Adipocyte (in vitro differentiated cells): ENCODE measurements around the gene ST7.

Source experiments
- DNase-seq: peaks from one replicate; pipeline ENCODE4 v3.0.0-alpha.2; 2015; ENCODE audit warnings: low read depth
- H3K27me3 ChIP-seq: replicated peaks from 2 replicates; pipeline ENCODE4 v1.7.0; 2013; ENCODE audit warnings: mild to moderate bottlenecking, low read length, moderate library complexity; ENCODE audit not compliant: control insufficient read depth, insufficient read depth
- H3K36me3 ChIP-seq: 2 replicates; pipeline ENCODE4 v1.7.0; 2013; ENCODE audit warnings: low read length, mild to moderate bottlenecking, moderate library complexity; ENCODE audit not compliant: control insufficient read depth, insufficient read depth, severe bottlenecking
- H3K4me1 ChIP-seq: 2 replicates; pipeline ENCODE4 v1.7.0; 2013; ENCODE audit warnings: mild to moderate bottlenecking, low read length, moderate library complexity; ENCODE audit not compliant: control insufficient read depth, insufficient read depth
- H3K4me3 ChIP-seq: 2 replicates; pipeline ENCODE4 v1.7.0; 2013; ENCODE audit warnings: mild to moderate bottlenecking, low read length, moderate library complexity
- H3K9ac ChIP-seq: 2 replicates; pipeline ENCODE4 v1.7.0; 2013; ENCODE audit warnings: mild to moderate bottlenecking, low read length, moderate library complexity
- H3K9me3 ChIP-seq: 2 replicates; pipeline ENCODE4 v1.7.0; 2013; ENCODE audit warnings: mild to moderate bottlenecking, low read length, moderate library complexity; ENCODE audit not compliant: control insufficient read depth

Gene ST7

DNA sequence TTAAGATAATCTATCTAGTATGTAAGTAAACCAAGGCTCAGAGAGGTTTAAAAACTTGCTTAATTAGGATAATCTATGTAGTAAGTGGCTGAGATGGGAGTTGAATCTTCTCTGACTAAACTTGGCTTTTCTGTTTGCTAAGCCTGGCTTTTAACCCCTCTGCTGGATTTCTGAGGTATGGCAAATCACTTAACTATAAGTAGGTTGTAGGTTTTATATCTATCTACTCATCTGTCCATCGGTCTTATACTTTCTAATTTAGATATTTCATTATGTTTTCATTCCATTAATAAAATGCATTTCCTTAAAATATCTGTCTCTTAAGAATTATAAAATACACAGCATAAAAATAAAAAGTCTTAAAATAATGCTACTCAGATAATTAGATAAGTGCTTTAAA is 59.4 kb downstream of the ST7 start:
- Histone ChIP-seq H3K9me3 (no peaks in the 10 kb centered on the region), H3K9ac (no peak overlapping the region), H3K4me1 (peaks cover 17% of the 10 kb centered on the region), H3K4me3 (no peak overlapping the region), H3K27me3 (no peaks in the 10 kb centered on the region), H3K36me3 (no peaks in the 10 kb centered on the region)
- DNase-seq = peak; percentile 44

DNA sequence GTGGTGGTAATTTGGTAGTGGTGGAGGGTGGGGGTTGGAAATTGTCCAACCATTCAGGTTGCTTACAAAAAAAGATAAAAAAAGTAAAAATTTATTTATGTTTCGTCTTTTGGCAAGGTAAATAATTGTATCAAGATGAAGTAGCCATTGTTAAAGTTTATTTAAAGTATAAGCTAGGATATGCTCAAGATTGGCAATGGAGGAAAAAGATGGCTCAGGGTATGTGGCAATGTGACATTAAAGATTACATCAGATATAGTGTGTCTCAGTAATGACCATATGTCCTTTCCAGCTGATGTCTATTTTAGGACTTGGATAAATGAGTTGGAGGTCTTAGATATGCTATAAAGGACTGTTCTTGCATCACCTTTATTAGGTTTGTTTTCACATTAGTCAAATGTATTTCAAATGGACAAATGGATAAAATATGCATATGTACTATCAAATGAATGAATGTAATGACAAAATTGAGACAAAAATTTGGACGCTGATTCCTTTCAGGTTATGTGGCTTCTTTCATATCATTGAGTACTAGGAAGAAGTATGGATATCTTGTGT is 60.9 kb downstream of the ST7 start:
- Histone ChIP-seq H3K9me3 (no peaks in the 10 kb centered on the region), H3K36me3 (no peaks in the 10 kb centered on the region), H3K9ac (peak overlapping the region; percentile 66), H3K4me1 (peaks cover 17% of the 10 kb centered on the region), H3K27me3 (no peaks in the 10 kb centered on the region), H3K4me3 (peak overlapping the region; percentile 73)
- no peak for DNase-seq

DNA sequence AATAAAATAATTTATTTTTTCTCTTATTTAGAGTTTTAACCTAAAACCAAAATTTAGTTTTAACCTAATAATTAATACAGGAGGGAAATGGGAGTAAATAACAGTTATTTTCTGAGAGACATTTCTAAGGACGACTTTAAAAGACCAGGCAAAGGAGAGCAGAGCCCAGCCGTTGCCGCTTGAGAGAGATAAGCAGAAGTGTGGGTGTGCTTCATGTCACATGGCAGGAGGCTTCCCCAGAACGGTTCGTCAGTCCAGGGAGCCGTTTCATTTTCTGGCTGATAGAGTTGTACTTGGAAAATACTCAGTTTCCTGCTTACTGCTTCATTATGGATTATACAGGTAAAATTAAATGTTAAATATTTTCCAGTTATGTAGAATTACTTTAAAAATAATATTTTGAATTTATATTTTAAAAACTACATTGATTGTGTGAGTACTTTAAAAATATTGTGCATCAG is 61.4 kb downstream of the ST7 start:
- H3K4me3 ChIP-seq = peak overlapping the region; percentile 73
- no peak for DNase-seq

DNA sequence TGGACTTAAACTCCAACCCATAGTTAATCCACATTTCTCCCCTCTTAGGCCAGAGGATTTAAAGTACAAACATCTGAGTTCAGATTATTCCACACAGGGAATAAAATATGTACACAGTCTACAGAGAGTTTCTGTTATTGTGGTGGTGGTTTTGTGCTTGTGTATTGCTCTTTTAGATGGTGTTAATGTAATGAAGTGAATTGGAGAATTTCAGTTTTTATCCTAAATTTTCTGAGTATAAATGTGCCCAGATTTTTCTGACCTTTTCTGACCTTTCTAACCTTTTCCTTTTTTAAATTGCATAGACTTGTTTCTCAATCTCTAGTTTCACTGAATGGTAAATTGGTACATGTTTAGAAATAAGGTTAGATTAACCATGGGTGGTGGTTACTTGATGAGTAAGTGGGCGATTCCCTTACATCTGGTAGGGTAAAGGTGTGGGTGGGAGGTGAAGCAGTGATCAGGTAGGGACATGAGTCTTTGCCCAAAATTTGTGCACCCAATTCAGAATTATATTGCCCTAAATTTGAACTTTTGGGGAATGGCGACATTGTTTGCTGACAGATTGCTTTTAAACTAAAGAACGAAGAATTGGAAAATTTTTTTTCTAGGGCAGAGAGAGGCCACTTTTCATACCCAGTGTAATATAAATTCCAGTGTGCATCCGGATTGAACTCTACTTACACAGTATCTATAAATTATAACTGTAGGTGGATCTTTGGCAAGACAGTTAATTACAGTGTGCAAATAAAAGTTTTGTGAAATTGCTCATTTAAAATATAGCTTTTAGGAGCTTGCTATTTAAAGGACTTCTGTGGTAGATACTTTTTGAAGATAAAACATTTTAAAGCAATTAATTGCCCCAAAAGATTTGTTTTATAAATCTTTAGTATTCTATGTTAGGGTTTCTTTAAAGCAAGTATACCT is 62.2 kb downstream of the ST7 start:
- DNase-seq = no peak
- H3K4me3 ChIP-seq = peak overlapping the region; percentile 73

More for the DNA sequence above, 61.4 kb downstream of the ST7 start:
- H3K27me3 ChIP-seq = no peaks in the 10 kb centered on the region
- no peaks in the 10 kb centered on the region for H3K9me3 ChIP-seq
- no peaks in the 10 kb centered on the region for H3K36me3 ChIP-seq
- H3K4me1 ChIP-seq = peaks cover 19% of the 10 kb centered on the region
- H3K9ac ChIP-seq = peak overlapping the region; percentile 66

DNA sequence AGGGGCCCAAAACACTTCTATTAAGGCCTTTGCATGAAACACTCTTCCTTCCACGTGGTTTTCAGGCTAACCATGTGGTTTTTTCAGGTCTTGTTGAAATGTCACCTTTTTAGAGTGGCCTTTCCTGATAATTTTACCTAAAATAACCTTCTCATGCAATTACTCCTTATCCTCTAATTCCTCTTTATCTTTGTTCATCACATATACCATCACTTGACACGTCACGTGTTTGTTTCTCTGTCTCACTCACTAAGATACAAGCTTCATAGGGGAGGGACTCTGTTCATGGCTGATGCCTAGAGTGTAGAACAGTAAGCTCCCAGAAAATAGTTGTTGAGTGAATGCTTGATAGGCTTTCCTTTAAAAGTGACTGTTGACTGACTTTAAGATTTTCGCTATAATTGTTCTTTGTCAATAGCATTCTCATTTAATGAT is 63.7 kb downstream of the ST7 start:
- DNase-seq = no peak

More for the DNA sequence above, 62.2 kb downstream of the ST7 start:
- Histone ChIP-seq H3K27me3 (no peaks in the 10 kb centered on the region), H3K9me3 (no peaks in the 10 kb centered on the region), H3K9ac (peak overlapping the region; percentile 66), H3K4me1 (peaks cover 27% of the 10 kb centered on the region), H3K36me3 (no peaks in the 10 kb centered on the region)

DNA sequence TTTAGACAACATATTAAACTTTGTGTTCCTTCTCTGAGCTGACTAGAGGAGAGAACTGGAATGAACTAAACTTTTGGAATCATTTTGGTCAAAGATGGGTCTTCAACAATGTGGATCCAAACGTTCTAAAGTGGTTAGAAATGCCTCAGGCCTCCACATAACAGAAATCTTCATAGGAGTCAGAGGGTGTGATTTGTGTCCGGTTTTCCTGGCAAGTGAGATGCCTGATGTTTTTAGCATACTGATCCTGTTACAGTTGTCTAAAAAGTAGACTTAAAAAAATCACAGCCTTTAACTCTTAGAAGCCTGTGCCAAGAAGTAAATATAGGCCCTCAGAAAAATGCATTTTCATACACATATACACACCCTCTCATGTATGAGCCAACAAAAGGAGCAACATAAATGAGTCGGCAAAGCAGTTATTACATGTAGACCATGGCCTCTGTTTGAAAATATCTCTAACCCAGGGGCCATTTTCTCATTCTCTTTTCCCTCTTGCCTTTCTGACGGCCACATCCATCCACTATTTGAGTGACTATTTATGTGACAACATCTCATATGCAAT is 64.5 kb downstream of the ST7 start:
- Histone ChIP-seq H3K4me1 (peaks cover 30% of the 10 kb centered on the region), H3K4me3 (no peak overlapping the region), H3K9ac (no peak overlapping the region), H3K9me3 (no peaks in the 10 kb centered on the region), H3K36me3 (no peaks in the 10 kb centered on the region), H3K27me3 (no peaks in the 10 kb centered on the region)
- no peak for DNase-seq

More for the DNA sequence above, 63.7 kb downstream of the ST7 start:
- Histone ChIP-seq H3K4me1 (peaks cover 30% of the 10 kb centered on the region), H3K9ac (no peak overlapping the region), H3K4me3 (no peak overlapping the region), H3K36me3 (no peaks in the 10 kb centered on the region), H3K27me3 (no peaks in the 10 kb centered on the region), H3K9me3 (no peaks in the 10 kb centered on the region)

DNA sequence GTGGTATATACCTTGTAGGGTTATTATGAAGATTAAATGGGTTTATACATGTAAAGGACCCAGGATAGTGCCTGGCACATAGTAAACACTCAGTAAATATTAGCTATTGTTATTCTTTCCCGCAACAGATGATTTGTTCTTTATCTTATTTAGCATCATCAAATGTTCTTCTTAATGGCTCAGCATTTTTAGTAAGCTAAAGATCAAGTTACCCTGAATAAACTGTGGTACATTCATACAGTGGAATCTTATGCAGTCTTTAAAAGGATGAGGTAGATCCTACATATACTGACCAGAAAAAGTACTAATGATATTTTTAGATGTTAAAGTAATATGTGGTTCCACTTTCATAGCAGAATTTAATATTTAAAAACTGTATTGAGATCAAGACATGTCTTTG is 65.4 kb downstream of the ST7 start:
- no peak for DNase-seq
- H3K27me3 ChIP-seq = no peaks in the 10 kb centered on the region

DNA sequence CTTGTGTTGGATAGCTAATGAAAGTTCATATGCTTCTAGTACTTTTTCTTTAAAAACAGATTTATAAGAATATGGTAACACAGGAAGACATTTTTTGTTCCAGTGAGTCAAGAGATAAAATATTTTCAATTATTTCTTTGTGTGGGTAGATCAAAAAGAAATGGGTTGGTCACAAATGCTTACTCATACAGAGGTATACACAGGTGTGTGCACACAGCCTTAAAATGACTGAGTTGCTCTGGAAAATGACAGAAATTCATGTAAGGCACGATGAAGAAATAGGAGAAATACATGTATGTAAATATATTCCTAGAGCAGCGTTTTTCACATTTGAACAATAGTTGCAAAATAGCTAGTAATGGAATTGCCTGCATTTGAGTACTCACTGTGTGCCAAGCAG is 66.0 kb downstream of the ST7 start:
- H3K9ac ChIP-seq = no peak overlapping the region
- H3K27me3 ChIP-seq = no peaks in the 10 kb centered on the region
- H3K36me3 ChIP-seq = no peaks in the 10 kb centered on the region
- no peaks in the 10 kb centered on the region for H3K9me3 ChIP-seq
- no peak overlapping the region for H3K4me3 ChIP-seq
- no peak for DNase-seq
- H3K4me1 ChIP-seq = peaks cover 27% of the 10 kb centered on the region

More for the DNA sequence above, 65.4 kb downstream of the ST7 start:
- Histone ChIP-seq H3K36me3 (no peaks in the 10 kb centered on the region), H3K9ac (no peak overlapping the region), H3K4me3 (no peak overlapping the region), H3K4me1 (peaks cover 30% of the 10 kb centered on the region), H3K9me3 (no peaks in the 10 kb centered on the region)

DNA sequence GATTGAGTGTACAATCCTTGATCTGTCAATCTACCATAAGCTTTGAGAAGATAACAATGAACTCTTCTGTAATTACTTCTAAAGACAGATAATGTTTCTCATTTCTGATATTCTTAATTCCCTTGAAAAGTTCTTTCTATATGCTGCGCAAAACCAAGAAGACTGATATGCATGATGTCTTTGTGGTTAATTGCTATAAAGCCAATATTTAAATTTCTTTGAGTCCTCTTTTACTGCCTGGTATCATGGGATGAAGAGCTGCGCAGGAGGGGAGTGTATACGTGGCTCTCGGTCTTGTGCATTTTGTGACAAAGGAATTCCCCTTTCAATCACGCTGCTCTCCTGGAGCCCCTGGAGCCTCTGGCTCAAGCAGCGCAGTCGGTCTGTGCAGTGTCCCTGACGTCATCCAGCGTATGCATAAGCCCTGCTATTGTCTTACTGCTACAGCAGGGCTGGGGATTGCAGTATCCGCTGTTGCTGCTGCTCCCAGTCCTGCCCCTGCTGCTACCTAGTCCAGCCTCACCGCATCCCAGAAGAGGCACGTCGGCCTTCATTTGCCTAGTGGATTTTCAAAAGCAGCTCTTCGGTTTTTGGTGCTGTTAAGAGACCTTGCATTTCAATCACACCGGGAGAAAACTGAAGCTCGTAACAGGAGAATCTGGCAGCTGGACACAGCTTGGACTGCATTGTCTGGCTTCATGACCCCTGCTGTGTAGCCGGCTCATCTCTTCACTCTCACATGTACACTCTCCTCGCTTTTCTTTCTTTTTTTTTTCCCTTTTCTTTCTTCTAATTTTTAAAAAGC is 66.7 kb downstream of the ST7 start:
- Histone ChIP-seq H3K9ac (peak overlapping the region; percentile 67), H3K4me3 (peak overlapping the region; percentile 78), H3K4me1 (peaks cover 22% of the 10 kb centered on the region), H3K27me3 (no peaks in the 10 kb centered on the region), H3K36me3 (no peaks in the 10 kb centered on the region), H3K9me3 (no peaks in the 10 kb centered on the region)
- DNase-seq = peak; percentile 94

DNA sequence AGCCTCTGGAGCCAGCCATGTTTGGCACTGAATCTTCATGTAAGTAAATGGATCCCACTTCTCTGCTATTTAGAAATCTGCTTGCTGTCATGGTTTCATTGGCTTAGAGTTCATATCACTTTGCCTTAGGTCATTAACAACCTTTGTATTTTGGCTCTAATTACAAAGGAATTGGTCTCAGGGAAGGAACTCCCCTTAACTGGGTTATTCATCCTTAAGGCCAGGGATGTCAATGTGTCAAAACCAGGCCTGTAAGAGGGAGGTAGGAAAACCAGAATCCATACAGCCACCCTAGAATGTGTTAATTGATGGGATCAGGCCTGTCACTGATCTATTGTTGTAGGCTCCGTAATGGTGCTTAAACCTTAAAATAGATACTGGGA is 67.3 kb downstream of the ST7 start:
- Histone ChIP-seq H3K9me3 (no peaks in the 10 kb centered on the region), H3K27me3 (no peaks in the 10 kb centered on the region), H3K4me3 (peak overlapping the region; percentile 78), H3K36me3 (no peaks in the 10 kb centered on the region), H3K4me1 (peaks cover 16% of the 10 kb centered on the region), H3K9ac (peak overlapping the region; percentile 67)
- no peak for DNase-seq

DNA sequence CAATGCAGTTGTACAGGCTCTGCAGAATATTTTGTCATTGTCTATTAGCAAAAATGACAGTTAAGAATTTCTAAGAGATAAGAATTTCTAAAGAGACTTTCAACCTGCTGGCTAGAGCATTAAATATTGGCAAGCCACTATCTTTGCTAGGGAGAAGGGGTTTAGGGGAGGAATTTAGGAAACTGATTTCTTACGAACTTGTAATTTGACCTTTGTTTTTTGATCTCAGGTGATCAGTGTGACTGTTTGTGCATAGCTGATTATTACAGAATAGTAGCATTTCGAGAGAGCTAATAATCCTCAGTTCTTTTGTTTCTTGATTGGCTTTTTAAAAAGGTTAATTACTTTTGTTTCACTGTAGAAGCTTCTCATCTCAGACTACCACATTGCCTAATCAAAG is 68.1 kb downstream of the ST7 start:
- Histone ChIP-seq H3K9me3 (no peaks in the 10 kb centered on the region), H3K9ac (no peak overlapping the region), H3K36me3 (no peaks in the 10 kb centered on the region), H3K27me3 (no peaks in the 10 kb centered on the region), H3K4me1 (peaks cover 13% of the 10 kb centered on the region), H3K4me3 (no peak overlapping the region)
- no peak for DNase-seq
